Activated CD8-positive, alpha-beta memory T cell treated with anti-CD3 and anti-CD28 coated beads, Interleukin-2, amount 50 U/mL, for 24 hours (primary cell): Measurements from ENCODE around the gene BOD1L1.

Experiments
- DNase-seq: peaks from one replicate; pipeline ENCODE4 v3.0.0-alpha.2; 2020; ENCODE audit errors: extremely low read depth

BOD1L1 gene

GRCh38 chr4:13539047-13539618 is 88.4 kb downstream of the BOD1L1 start:
- DNase-seq: no peak

- DNase-seq: no peak
Observed at GRCh38 chr4:13538427-13538973, 89.0 kb downstream of the BOD1L1 start.

- DNase-seq: no peak
Observed at GRCh38 chr4:13537832-13538177, 89.7 kb downstream of the BOD1L1 start.

- no peak for DNase-seq
Observed at GRCh38 chr4:13537011-13537831, 90.3 kb downstream of the BOD1L1 start.

GRCh38 chr4:13536607-13537006 is 90.9 kb downstream of the BOD1L1 start:
- no peak for DNase-seq

GRCh38 chr4:13535708-13536361 is 91.7 kb downstream of the BOD1L1 start:
- DNase-seq: no peak

GRCh38 chr4:13535118-13535517 is 92.4 kb downstream of the BOD1L1 start:
- no peak for DNase-seq

GRCh38 chr4:13534344-13535063 is 93.0 kb downstream of the BOD1L1 start:
- DNase-seq: no peak

GRCh38 chr4:13533670-13534343 is 93.7 kb downstream of the BOD1L1 start:
- no peak for DNase-seq

- no peak for DNase-seq
Observed at GRCh38 chr4:13531625-13531998, 95.9 kb downstream of the BOD1L1 start.

GRCh38 chr4:13530823-13531624 is 96.5 kb downstream of the BOD1L1 start:
- DNase-seq: no peak

GRCh38 chr4:13529128-13529919 is 98.2 kb downstream of the BOD1L1 start:
- DNase-seq: no peak

- no peak for DNase-seq
Observed at GRCh38 chr4:13528821-13529127, 98.8 kb downstream of the BOD1L1 start.

- no peak for DNase-seq
Observed at GRCh38 chr4:13527981-13528820, 99.3 kb downstream of the BOD1L1 start.

GRCh38 chr4:13527192-13527980 is 100.1 kb downstream of the BOD1L1 start:
- no peak for DNase-seq

GRCh38 chr4:13526658-13527057 is 100.9 kb downstream of the BOD1L1 start:
- no peak for DNase-seq

- DNase-seq: no peak
Observed at GRCh38 chr4:13525606-13526281, 101.8 kb downstream of the BOD1L1 start.
